Testis (tissue), 2 donors: Measurements from ENCODE around the gene PPM1H.

Experiments
- POLR2A ChIP-seq: fragments of 450-650 bp; IDR thresholded peaks from one replicate; pipeline ENCODE4 v1.6.1; 2017; ENCODE audit warnings: antibody characterized with exemption, mild to moderate bottlenecking, moderate library complexity
- TF ChIP-seq, protein P1 (sequence below), 3 experiments: fragments of 450-650 bp in 2 of 3; fragments of 200-600 bp in 1 of 3; sonication (generic) in 1 of 3; IDR thresholded peaks; one replicate each; pipeline ENCODE4 v1.5.1; 2016 to 2019; ENCODE audit warnings: antibody characterized with exemption in 3 of 3, mild to moderate bottlenecking in 2 of 3, moderate library complexity in 1 of 3

DNA sequence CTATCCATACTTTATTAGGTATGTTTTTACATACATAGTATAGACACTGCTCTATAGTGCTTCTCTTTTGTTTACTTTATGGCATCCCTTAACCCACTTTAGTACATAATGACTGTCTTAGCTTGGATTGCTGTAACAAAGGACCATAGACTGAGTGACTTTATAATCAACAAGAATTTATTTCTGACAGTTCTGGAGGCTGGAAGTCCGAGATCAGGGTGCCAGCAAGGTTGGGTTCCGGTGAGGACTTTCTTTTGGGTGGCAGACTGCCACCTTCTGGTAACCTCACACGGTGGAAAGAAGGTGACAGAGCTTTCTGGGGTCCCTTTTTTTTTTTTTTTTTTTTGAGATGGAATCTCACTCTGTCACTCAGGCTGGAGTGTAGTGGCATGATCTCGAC lies 48.6 kb upstream of the PPM1H start:
- TF ChIP-seq, protein P1, sequence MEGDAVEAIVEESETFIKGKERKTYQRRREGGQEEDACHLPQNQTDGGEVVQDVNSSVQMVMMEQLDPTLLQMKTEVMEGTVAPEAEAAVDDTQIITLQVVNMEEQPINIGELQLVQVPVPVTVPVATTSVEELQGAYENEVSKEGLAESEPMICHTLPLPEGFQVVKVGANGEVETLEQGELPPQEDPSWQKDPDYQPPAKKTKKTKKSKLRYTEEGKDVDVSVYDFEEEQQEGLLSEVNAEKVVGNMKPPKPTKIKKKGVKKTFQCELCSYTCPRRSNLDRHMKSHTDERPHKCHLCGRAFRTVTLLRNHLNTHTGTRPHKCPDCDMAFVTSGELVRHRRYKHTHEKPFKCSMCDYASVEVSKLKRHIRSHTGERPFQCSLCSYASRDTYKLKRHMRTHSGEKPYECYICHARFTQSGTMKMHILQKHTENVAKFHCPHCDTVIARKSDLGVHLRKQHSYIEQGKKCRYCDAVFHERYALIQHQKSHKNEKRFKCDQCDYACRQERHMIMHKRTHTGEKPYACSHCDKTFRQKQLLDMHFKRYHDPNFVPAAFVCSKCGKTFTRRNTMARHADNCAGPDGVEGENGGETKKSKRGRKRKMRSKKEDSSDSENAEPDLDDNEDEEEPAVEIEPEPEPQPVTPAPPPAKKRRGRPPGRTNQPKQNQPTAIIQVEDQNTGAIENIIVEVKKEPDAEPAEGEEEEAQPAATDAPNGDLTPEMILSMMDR (IDR thresholded peaks at IDR 0.05), result no peak
- no peak for TF ChIP-seq POLR2A
